Right hindlimb (tissue), 1 donor: ENCODE data around the gene EHD4.

Experiments used
- DNase-seq: peaks from one replicate; pipeline ENCODE4 v3.0.0-alpha.2; 2018

EHD4 gene

GRCh38 chr15:41915255-41915994, 56.9 kb downstream of the EHD4 start:
- no peak for DNase-seq

- no peak for DNase-seq
These were observed 57.9 kb downstream of the EHD4 start for GRCh38 chr15:41914411-41914810.

- DNase-seq, result no peak
These were observed 59.1 kb downstream of the EHD4 start for GRCh38 chr15:41913256-41913655.

GRCh38 chr15:41911691-41912345, 60.5 kb downstream of the EHD4 start:
- DNase-seq, result no peak

- no peak for DNase-seq
These were observed 63.5 kb downstream of the EHD4 start for GRCh38 chr15:41908736-41909461.

- DNase-seq, result no peak
These were observed 65.2 kb downstream of the EHD4 start for GRCh38 chr15:41907141-41907540.

GRCh38 chr15:41906608-41907007, 65.7 kb downstream of the EHD4 start:
- no peak for DNase-seq

GRCh38 chr15:41905036-41905793, 67.1 kb downstream of the EHD4 start:
- DNase-seq, result no peak

GRCh38 chr15:41904541-41905005, 67.8 kb downstream of the EHD4 start:
- peak; percentile 77 for DNase-seq

GRCh38 chr15:41903782-41904181, 68.6 kb downstream of the EHD4 start:
- no peak for DNase-seq

GRCh38 chr15:41901431-41901830, 70.9 kb downstream of the EHD4 start:
- DNase-seq, result no peak

- no peak for DNase-seq
These were observed 71.6 kb downstream of the EHD4 start for GRCh38 chr15:41900526-41901380.

GRCh38 chr15:41899854-41900442, 72.4 kb downstream of the EHD4 start:
- DNase-seq, result no peak

GRCh38 chr15:41897363-41897799, 75.0 kb downstream of the EHD4 start:
- DNase-seq, result no peak

GRCh38 chr15:41896566-41896965, 75.8 kb downstream of the EHD4 start:
- DNase-seq, result no peak

- DNase-seq, result no peak
These were observed 76.4 kb downstream of the EHD4 start for GRCh38 chr15:41895957-41896356.

- no peak for DNase-seq
These were observed 76.9 kb downstream of the EHD4 start for GRCh38 chr15:41895491-41895890.

GRCh38 chr15:41894791-41895463, 77.4 kb downstream of the EHD4 start:
- peak; percentile 60 for DNase-seq

- DNase-seq, result no peak
These were observed 78.0 kb downstream of the EHD4 start for GRCh38 chr15:41894251-41894790.

GRCh38 chr15:41893422-41894250, 78.7 kb downstream of the EHD4 start, which contains the start of gene SPTBN5:
SPTBN5 (minus strand) TSS chr15:41894053; CDS start chr15:41893497, 556 bp downstream.
- no peak for DNase-seq
